ENCODE data around the gene CILP2. TPM values are rescaled to one million over a fixed set of nuclear protein-coding genes. Genes with fewer than 3 reads are reported as not detected.

CILP2 gene
- total RNA-seq, 1 experiment from 2014 or later = 0.77 TPM

DNA sequence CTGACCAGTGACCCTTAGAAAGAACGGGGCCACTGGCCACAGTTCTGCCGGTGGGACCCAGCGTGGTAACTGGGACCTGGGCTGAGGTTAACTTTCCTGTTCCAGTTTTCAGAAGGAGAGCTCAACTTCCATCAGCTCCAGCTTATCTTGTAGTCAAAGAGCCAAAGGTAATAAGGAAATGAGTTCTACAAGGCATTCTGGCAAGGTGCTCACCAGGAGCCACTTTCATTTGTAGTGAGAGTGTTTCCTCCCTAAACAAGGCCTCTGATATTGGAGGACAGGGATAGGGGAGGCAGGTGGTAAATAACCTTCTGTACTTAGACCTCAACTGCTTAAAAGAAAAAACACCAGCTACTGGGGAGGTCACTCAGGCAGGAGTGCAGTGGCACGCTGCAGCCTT is 42.4 kb downstream of the CILP2 start:
- POLR2A ChIA-PET (ENCODE audit: low non-redundant PET) = no interaction called here
- Histone ChIP-seq H3K4me3 (ENCODE audit: low read depth, low read length, poor library complexity, severe bottlenecking) (no peak overlapping the region), H3K4me1 (ENCODE audit: insufficient read depth, low read length, poor library complexity, severe bottlenecking) (no peaks in the 10 kb centered on the region), H3K27ac (ENCODE audit: low read depth, low read length, poor library complexity, severe bottlenecking) (no peak overlapping the region), H3K9me3 (ENCODE audit: low read depth, low read length, poor library complexity, severe bottlenecking) (no peaks in the 10 kb centered on the region), H3K27me3 (replicated peaks; ENCODE audit: insufficient read depth, low read depth, low read length, poor library complexity) (no peaks in the 10 kb centered on the region), H3K36me3 (ENCODE audit: insufficient read depth, low read length, poor library complexity, severe bottlenecking) (no peaks in the 10 kb centered on the region)
- TF ChIP-seq, protein P1, sequence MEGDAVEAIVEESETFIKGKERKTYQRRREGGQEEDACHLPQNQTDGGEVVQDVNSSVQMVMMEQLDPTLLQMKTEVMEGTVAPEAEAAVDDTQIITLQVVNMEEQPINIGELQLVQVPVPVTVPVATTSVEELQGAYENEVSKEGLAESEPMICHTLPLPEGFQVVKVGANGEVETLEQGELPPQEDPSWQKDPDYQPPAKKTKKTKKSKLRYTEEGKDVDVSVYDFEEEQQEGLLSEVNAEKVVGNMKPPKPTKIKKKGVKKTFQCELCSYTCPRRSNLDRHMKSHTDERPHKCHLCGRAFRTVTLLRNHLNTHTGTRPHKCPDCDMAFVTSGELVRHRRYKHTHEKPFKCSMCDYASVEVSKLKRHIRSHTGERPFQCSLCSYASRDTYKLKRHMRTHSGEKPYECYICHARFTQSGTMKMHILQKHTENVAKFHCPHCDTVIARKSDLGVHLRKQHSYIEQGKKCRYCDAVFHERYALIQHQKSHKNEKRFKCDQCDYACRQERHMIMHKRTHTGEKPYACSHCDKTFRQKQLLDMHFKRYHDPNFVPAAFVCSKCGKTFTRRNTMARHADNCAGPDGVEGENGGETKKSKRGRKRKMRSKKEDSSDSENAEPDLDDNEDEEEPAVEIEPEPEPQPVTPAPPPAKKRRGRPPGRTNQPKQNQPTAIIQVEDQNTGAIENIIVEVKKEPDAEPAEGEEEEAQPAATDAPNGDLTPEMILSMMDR (conservative IDR thresholded peaks at IDR 0.05; ENCODE audit: low read depth, low read length) = no peak
- no peak for TF ChIP-seq EZH2 (IDR thresholded peaks at IDR 0.05; ENCODE audit: borderline replicate concordance, low read depth, low read length, poor library complexity, severe bottlenecking)
- DNase-seq (ENCODE audit: low spot score) = no peak
- BruUV-seq (replicated peaks) = no TSS peak
- CTCF ChIA-PET = no interaction called here
- intact Hi-C loops (cut with micrococcal nuclease; ENCODE audit: unreplicated experiment) = no loop called here

DNA sequence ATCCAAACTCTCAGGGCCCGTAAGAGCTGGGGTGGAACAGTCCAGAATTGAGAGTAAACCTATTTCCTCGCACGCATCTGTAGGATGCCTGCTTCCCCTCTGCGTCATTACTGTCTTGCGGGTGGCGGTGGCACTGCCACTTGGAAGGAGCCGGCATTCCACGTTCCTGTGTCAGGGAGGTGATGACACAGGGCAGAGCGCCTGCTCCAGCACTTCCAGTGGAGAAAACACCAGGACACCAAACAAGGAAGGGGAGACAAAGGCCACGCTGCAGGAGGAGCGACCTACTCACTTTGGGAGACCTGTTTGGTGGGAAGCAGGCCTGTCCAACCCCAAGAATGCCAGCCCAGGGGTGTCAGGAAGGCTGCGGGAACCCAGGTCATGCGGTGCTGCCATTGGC is 43.3 kb downstream of the CILP2 start:
- intact Hi-C loops (cut with micrococcal nuclease; ENCODE audit: unreplicated experiment) = no loop called here
- Histone ChIP-seq H3K36me3 (ENCODE audit: insufficient read depth, low read length, poor library complexity, severe bottlenecking) (no peaks in the 10 kb centered on the region), H3K4me3 (ENCODE audit: low read depth, low read length, poor library complexity, severe bottlenecking) (no peak overlapping the region), H3K27me3 (replicated peaks; ENCODE audit: insufficient read depth, low read depth, low read length, poor library complexity) (no peaks in the 10 kb centered on the region), H3K9me3 (ENCODE audit: low read depth, low read length, poor library complexity, severe bottlenecking) (no peaks in the 10 kb centered on the region), H3K27ac (ENCODE audit: low read depth, low read length, poor library complexity, severe bottlenecking) (no peak overlapping the region), H3K4me1 (ENCODE audit: insufficient read depth, low read length, poor library complexity, severe bottlenecking) (no peaks in the 10 kb centered on the region)
- no peak for DNase-seq (ENCODE audit: low spot score)
- BruUV-seq (replicated peaks) = no TSS peak
- POLR2A ChIA-PET (ENCODE audit: low non-redundant PET) = no interaction called here
- CTCF ChIA-PET = no interaction called here
- TF ChIP-seq, protein P1 (conservative IDR thresholded peaks at IDR 0.05; ENCODE audit: low read depth, low read length) = no peak
- TF ChIP-seq EZH2 (IDR thresholded peaks at IDR 0.05; ENCODE audit: borderline replicate concordance, low read depth, low read length, poor library complexity, severe bottlenecking) = no peak

DNA sequence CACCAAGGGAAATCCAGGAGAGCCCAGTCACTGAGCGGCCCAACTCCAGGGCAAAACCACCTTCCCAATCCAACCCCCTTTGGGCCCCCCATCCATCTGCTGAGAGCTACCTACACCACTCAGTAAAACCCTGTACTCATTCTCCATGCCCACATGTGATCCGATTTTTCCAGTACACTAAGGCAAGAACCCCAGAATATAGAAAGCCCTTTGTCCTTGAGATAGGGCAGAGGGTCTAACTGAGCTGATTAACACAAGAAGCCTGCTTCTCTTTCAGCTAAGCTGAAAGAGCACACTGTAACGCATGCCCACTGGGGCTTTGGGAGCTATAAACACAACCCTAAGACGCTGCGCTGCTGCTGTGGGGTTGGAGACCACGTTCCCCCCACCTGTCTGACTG is 44.4 kb downstream of the CILP2 start:
- Histone ChIP-seq H3K4me1 (ENCODE audit: insufficient read depth, low read length, poor library complexity, severe bottlenecking) (no peaks in the 10 kb centered on the region), H3K9me3 (ENCODE audit: low read depth, low read length, poor library complexity, severe bottlenecking) (no peaks in the 10 kb centered on the region), H3K4me3 (ENCODE audit: low read depth, low read length, poor library complexity, severe bottlenecking) (no peak overlapping the region), H3K27me3 (replicated peaks; ENCODE audit: insufficient read depth, low read depth, low read length, poor library complexity) (no peaks in the 10 kb centered on the region), H3K36me3 (ENCODE audit: insufficient read depth, low read length, poor library complexity, severe bottlenecking) (no peaks in the 10 kb centered on the region), H3K27ac (ENCODE audit: low read depth, low read length, poor library complexity, severe bottlenecking) (no peak overlapping the region)
- intact Hi-C loops (cut with micrococcal nuclease; ENCODE audit: unreplicated experiment) = no loop called here
- TF ChIP-seq, protein P1 (conservative IDR thresholded peaks at IDR 0.05; ENCODE audit: low read depth, low read length) = no peak
- no peak for TF ChIP-seq EZH2 (IDR thresholded peaks at IDR 0.05; ENCODE audit: borderline replicate concordance, low read depth, low read length, poor library complexity, severe bottlenecking)
- DNase-seq (ENCODE audit: low spot score) = no peak
- ChIA-PET CTCF (interaction anchor here (1.1 kb wide), 1 partner anchor 28 kb away, joined by 3 read pairs; no protein-coding TSS in a partner anchor), POLR2A (ENCODE audit: low non-redundant PET) (no interaction called here)
- BruUV-seq (replicated peaks) = no TSS peak
